Occipital lobe (tissue), 2 donors: Measurements from ENCODE around the gene NHERF1. TPM values are rescaled to one million over a fixed set of nuclear protein-coding genes. Genes with fewer than 3 reads are reported as not detected.

ENCODE experiments used
- DNase-seq: peaks from one replicate; lab custom pipeline; 2025; lab: John Stamatoyannopoulos, UW
- total RNA-seq: library from RNA; depleted of rRNA; stranded (reverse); fragments of >200 nt; gene quantifications from one replicate; pipeline ENCODE4 v1.2.3, GENCODE V29; 2014

Gene NHERF1
- total RNA-seq, 1 donor from 2014 or later: 7.0 TPM

DNA sequence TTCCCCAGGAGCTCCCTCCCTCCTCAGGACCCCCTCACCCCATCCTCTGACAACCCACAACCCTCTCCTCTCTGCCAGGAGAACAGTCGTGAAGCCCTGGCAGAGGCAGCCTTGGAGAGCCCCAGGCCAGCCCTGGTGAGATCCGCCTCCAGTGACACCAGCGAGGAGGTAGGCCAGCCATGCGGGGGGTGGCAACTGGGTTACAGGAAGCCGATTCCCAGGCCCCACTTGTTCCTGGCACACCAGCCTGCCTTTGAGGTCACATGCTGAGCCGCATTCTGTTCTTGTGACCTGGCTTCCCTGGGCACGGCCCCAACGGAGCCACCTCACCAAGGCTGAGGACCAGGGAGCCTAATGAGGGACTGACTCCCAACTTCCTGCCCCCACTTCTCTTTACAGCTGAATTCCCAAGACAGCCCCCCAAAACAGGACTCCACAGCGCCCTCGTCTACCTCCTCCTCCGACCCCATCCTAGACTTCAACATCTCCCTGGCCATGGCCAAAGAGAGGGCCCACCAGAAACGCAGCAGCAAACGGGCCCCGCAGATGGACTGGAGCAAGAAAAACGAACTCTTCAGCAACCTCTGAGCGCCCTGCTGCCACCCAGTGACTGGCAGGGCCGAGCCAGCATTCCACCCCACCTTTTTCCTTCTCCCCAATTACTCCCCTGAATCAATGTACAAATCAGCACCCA, 19.8 kb downstream of the NHERF1 start:
- peak; percentile 44 for DNase-seq

- no peak for DNase-seq
Observed at GRCh38 chr17:74768763-74769114, 20.3 kb downstream of the NHERF1 start.

GRCh38 chr17:74769266-74769855, 20.9 kb downstream of the NHERF1 start:
- no peak for DNase-seq

DNA sequence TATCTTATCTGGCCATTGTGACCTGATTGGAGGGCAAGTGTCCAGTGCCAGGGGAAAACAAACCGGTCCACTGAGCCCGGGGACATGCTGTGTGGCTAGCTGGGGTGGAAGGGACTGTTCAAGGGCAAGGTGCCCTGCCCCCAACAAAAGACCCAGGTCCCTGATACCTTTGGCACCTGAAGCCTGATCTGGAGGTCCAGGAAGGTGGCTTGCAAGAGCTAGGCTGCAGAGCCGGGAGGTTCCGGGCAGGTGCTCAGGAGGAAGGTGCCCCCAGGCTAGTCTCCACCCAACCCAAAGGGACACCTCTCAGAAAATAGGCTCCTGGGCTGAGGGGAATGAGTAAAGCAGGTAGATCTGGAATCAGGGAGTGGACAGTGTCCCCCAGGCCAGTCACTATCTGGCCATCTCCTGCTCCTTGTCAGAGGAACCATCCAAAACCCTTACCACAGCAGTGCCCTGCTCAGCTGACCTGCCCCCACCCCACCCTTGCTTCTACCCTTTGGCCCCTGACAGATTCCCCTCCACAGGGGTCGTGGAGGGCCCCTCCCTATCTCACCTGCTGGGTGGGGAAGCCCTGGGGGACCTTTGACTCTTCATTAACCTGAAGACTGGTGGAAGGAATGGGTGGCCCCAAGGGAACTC, 21.5 kb downstream of the NHERF1 start:
- no peak for DNase-seq

DNA sequence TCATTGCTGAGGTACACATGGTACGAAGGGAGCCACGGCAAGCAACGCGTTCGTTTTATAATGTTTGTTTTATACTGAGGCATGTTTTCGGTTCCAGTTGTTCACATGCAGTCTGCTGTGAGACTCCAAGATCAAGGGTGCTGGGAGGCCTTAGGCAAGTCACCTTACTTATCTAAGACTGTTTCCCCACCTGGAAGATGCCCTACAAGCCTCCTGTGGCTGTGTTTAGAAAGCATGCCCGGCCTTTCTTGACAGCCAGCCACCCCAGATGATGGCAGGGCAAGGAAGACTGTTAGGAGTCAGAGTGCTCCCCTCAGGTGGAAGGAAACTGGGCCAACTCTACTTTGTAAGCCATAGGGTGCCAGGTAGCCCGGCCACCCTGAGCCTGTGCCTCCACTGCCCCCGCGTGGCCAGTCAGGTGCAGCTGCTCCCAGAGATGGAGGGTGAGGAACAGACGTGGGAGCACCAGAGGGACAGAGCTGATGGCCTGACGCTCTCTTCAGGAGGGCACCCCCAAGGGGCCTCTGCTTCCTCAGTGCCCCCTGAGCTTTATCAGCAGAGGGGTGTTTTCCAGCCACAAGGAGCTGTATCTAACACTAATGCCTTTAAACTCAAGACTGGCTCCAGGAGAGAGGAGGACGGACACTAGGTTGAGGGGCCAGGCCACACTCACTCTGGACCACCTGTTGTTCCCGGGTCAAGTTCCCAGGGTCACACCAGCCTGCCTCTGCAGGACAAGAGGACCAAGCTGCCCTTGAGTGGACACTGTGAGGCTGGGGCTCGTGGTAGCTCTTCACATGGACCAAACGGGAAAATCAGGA, 22.3 kb downstream of the NHERF1 start:
- DNase-seq: peak; percentile 30

DNA sequence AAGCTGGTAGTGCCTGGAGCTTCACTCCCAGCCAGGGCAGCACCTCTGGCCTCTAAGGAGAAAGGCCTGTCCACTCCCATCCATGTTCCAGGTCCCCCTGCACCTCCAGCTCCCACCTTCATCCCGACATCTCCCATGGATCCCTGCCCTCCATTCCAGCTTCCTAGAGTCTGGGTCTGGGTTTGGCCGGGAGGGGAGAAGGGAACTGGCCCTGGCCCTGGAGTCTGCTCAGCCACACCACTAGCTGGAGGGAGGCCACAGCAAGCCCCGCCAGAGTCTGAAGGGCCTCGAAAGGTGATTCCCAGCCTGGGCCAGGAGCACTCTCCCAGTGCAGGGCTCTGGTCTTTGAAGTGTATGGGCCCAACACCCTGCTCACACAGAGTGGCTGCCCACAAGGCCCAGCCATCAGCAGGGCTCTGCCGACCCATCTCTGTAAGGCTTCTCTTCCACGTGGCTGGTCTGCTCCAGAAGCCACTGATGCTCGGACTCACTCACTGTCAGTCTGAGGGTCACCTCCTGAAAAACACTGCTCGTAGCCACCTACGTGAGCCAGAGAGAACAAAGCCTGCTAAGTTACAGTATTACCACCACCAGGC, 23.0 kb downstream of the NHERF1 start:
- DNase-seq: no peak

- no peak for DNase-seq
Observed at GRCh38 chr17:74772053-74772452, 23.6 kb downstream of the NHERF1 start.

- DNase-seq: no peak
Observed at GRCh38 chr17:74773414-74773813, 25.0 kb downstream of the NHERF1 start.

- no peak for DNase-seq
Observed at GRCh38 chr17:74773871-74774286, 25.5 kb downstream of the NHERF1 start.

GRCh38 chr17:74775409-74776043, 27.1 kb downstream of the NHERF1 start:
- no peak for DNase-seq

DNA sequence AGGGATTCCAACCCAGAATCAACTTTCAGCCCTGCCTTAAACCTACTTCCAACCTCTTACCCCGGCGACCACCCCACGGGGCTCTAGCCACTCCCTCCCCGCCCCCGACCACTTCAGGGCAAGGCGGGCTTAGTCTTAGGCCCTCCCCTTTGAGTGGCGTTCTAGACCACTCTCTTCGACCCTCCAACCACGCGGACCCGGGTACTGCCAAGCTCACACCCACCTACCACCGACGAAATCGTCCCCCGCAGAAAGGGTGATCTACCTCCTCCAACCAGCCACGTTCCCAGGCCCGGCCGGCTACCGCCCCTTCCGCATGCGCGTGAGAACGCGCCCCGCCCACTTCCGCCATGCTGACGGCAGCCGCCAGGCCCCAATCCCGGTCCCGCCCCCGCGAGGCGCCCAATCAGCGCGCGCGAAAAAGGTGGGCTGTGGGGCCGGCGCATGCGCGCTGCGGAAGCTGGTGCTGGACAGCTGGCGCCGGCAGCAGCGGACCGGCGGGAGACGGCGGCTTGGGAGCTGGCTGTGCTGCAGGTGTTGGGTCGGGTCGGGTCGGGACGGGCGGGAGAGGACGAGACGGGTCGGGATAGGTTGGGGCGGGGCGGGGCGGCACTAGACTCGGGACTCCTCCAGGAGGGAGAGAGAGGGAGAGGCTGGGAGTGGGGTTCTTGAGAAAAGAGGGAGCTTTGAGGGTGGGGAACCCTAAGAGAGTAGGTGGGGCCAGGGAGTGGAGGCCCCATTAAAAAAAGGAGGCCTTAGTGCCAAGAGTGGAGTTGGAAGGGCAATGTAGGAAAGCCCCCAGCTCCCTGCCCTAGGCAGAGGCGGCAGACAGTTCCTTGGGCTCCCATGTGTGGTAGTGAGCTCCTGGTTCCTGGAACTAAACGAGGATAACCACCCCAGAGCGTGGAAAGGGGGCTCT, 27.9 kb downstream of the NHERF1 start, which contains the start of gene NAT9:
TSS of gene NAT9 (minus strand) at position 302 of the 919 bp plus-strand sequence. CDS start 647 bp downstream, outside the sequence.
- DNase-seq: peak; percentile 90

- DNase-seq: no peak
Observed at GRCh38 chr17:74776990-74777389, 28.6 kb downstream of the NHERF1 start.

GRCh38 chr17:74777901-74778515, 29.6 kb downstream of the NHERF1 start:
- no peak for DNase-seq

- DNase-seq: no peak
Observed at GRCh38 chr17:74778960-74779359, 30.5 kb downstream of the NHERF1 start.

GRCh38 chr17:74779501-74779900, 31.1 kb downstream of the NHERF1 start:
- DNase-seq: no peak

DNA sequence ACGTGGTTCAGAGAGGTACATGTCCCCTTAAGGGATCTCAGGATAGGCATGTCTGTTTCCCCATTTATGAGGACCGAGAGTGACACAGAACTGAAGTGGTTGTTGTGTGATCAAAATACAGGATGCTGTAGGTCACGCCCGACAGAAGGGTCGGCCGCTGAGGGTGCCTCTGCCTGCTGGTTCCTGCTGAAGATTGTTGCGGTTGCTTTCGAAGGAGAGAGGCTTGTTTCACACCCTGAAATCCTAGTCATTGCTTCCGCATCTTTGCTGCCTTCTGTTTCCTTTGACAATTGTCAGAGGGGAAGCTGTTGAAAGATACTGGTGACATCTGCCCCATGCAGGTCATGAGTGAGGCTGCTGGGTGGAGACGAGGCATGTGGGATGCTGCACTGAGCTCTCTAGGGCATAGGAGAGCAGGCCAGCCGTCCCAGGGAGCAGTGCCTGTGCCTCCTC, 31.5 kb downstream of the NHERF1 start:
- no peak for DNase-seq

DNA sequence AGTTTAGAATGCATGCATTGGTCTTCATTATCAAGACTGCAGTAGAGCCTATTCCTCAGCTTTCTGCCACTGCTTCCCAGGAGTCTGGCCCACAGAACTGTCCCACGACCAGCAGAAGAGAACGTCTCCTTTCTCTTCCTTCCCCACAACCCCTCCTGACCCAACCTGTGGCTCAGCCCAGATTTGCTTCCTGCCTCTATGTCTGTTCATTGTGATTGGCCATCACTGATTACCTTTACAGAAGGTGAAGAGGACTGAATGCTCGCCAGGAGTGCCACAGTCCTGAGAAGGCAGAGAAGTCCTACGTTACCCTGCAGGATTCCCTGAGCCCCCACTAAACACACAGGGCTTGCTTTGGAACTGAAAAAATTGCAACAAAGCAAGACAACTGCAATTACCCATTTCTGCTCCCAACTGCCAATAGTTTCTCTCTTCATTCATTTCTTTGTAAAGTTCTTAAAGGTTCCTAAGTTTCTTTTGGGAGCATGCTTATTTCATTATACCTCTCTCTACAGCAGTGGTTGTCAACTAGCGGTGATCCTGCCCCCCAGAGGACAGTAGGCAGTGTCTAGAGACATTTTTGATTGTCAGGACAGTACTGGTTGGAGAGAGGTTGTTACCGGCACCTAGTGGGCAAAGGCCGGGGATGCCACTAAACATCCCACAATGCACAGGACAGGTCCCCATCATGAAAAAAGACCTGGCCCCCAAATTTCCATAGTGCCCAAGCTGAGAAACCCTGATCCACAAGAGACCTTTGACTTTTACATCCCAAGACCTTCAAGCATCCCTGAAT, 32.2 kb downstream of the NHERF1 start:
- DNase-seq: no peak

GRCh38 chr17:74782571-74782970, 34.1 kb downstream of the NHERF1 start:
- DNase-seq: no peak
